Measurements from ENCODE around the gene ANXA4. TPM values are rescaled to one million over a fixed set of nuclear protein-coding genes. Genes with fewer than 3 reads are reported as not detected.
"Not testable (repeated sequence)": the region's sequence is repeated elsewhere in the genome, so short reads cannot be mapped to it uniquely, and the experiment has no call there.

ANXA4 gene
- total RNA-seq, 1 experiment from 2014 or later = 34.6 TPM

- DNase-seq (ENCODE audit: extremely low read depth, low read depth) = no peak
These were observed 23.5 kb upstream of the ANXA4 start for GRCh38 chr2:69718338-69718965.

GRCh38 chr2:69720404-69720803, 21.5 kb upstream of the ANXA4 start:
- no peak for DNase-seq (ENCODE audit: extremely low read depth, low read depth)

GRCh38 chr2:69721022-69721421, 20.9 kb upstream of the ANXA4 start:
- no peak for DNase-seq (ENCODE audit: extremely low read depth, low read depth)

- no peak for DNase-seq (ENCODE audit: extremely low read depth, low read depth)
These were observed 18.1 kb upstream of the ANXA4 start for GRCh38 chr2:69723791-69724190.

- peak; percentile 81 for DNase-seq (ENCODE audit: extremely low read depth, low read depth)
These were observed 17.3 kb upstream of the ANXA4 start for GRCh38 chr2:69724540-69725159.

GRCh38 chr2:69725706-69726360, 16.1 kb upstream of the ANXA4 start:
- no peak for DNase-seq (ENCODE audit: extremely low read depth, low read depth)

GRCh38 chr2:69729266-69729665, 12.7 kb upstream of the ANXA4 start:
- DNase-seq (ENCODE audit: extremely low read depth, low read depth) = no peak

GRCh38 chr2:69729781-69730180, 12.2 kb upstream of the ANXA4 start:
- no peak for DNase-seq (ENCODE audit: extremely low read depth, low read depth)

- no peak for DNase-seq (ENCODE audit: extremely low read depth, low read depth)
These were observed 10.6 kb upstream of the ANXA4 start for GRCh38 chr2:69731147-69731970.

GRCh38 chr2:69733342-69734034, 8.4 kb upstream of the ANXA4 start:
- DNase-seq (ENCODE audit: extremely low read depth, low read depth) = no peak

GRCh38 chr2:69734035-69734611, 7.8 kb upstream of the ANXA4 start:
- no peak for DNase-seq (ENCODE audit: extremely low read depth, low read depth)

- no peak for DNase-seq (ENCODE audit: extremely low read depth, low read depth)
These were observed 6.9 kb upstream of the ANXA4 start for GRCh38 chr2:69734854-69735544.

GRCh38 chr2:69735686-69736085, 6.2 kb upstream of the ANXA4 start:
- DNase-seq (ENCODE audit: extremely low read depth, low read depth) = no peak

- not testable (repeated sequence) for DNase-seq (ENCODE audit: extremely low read depth, low read depth)
These were observed 3.8 kb upstream of the ANXA4 start for GRCh38 chr2:69738149-69738548.

- no peak for DNase-seq (ENCODE audit: extremely low read depth, low read depth)
These were observed 1.4 kb upstream of the ANXA4 start for GRCh38 chr2:69740502-69740951.

- peak; percentile 66 for DNase-seq (ENCODE audit: extremely low read depth, low read depth)
These were observed 732 bp upstream of the ANXA4 start for GRCh38 chr2:69741229-69741574.

- DNase-seq (ENCODE audit: extremely low read depth, low read depth) = no peak
These were observed 503 bp downstream of the ANXA4 start for GRCh38 chr2:69742322-69742952.

- DNase-seq (ENCODE audit: extremely low read depth, low read depth) = no peak
These were observed 1.9 kb downstream of the ANXA4 start for GRCh38 chr2:69743847-69744264.

- no peak for DNase-seq (ENCODE audit: extremely low read depth, low read depth)
These were observed 2.5 kb downstream of the ANXA4 start for GRCh38 chr2:69744456-69744855.

Data from NCI-H460 (cell line).